Activated CD8-positive, alpha-beta memory T cell treated with anti-CD3 and anti-CD28 coated beads for 1 hour (primary cell): Measurements from ENCODE around the gene NTNG1.
"Not testable (repeated sequence)": the region's sequence is repeated elsewhere in the genome, so short reads cannot be mapped to it uniquely, and the experiment has no call there.

Experiments
- DNase-seq, 2 donors: peaks; one replicate each; pipeline ENCODE4 v3.0.0-alpha.2; 2020; ENCODE audit warnings: low read depth in 1 of 2; ENCODE audit errors: extremely low read depth in 1 of 2

Gene NTNG1

GRCh38 chr1:107142666-107143065 is 1.8 kb downstream of the NTNG1 start:
- no peak for DNase-seq

- no peak for DNase-seq
These were observed 4.8 kb downstream of the NTNG1 start for GRCh38 chr1:107145637-107146036.

GRCh38 chr1:107147843-107148242 is 7.0 kb downstream of the NTNG1 start:
- no peak for DNase-seq

GRCh38 chr1:107149946-107150345 is 9.1 kb downstream of the NTNG1 start:
- no peak for DNase-seq

GRCh38 chr1:107151295-107151694 is 10.5 kb downstream of the NTNG1 start:
- no peak for DNase-seq

GRCh38 chr1:107152395-107152794 is 11.6 kb downstream of the NTNG1 start:
- DNase-seq, result no peak

- DNase-seq, result no peak
These were observed 12.2 kb downstream of the NTNG1 start for GRCh38 chr1:107153014-107153413.

- DNase-seq, result no peak
These were observed 17.7 kb downstream of the NTNG1 start for GRCh38 chr1:107158496-107158895.

- no peak for DNase-seq
These were observed 18.2 kb downstream of the NTNG1 start for GRCh38 chr1:107158991-107159390.

GRCh38 chr1:107162745-107163144 is 21.9 kb downstream of the NTNG1 start:
- DNase-seq, result no peak

GRCh38 chr1:107164901-107165300 is 24.1 kb downstream of the NTNG1 start:
- not testable (repeated sequence) for DNase-seq

- no peak for DNase-seq
These were observed 28.8 kb downstream of the NTNG1 start for GRCh38 chr1:107169615-107170014.

- DNase-seq, result no peak
These were observed 30.5 kb downstream of the NTNG1 start for GRCh38 chr1:107171333-107171732.

- DNase-seq, result no peak
These were observed 31.8 kb downstream of the NTNG1 start for GRCh38 chr1:107172450-107173170.

- DNase-seq, result no peak
These were observed 34.5 kb downstream of the NTNG1 start for GRCh38 chr1:107175102-107175909.

GRCh38 chr1:107181253-107181969 is 40.6 kb downstream of the NTNG1 start:
- no peak for DNase-seq

- no peak for DNase-seq
These were observed 42.2 kb downstream of the NTNG1 start for GRCh38 chr1:107183011-107183410.

- DNase-seq, result no peak
These were observed 44.0 kb downstream of the NTNG1 start for GRCh38 chr1:107184888-107185287.

- DNase-seq, result no peak
These were observed 46.6 kb downstream of the NTNG1 start for GRCh38 chr1:107187399-107187798.

- DNase-seq, result no peak
These were observed 47.3 kb downstream of the NTNG1 start for GRCh38 chr1:107188160-107188559.

- no peak for DNase-seq
These were observed 53.5 kb downstream of the NTNG1 start for GRCh38 chr1:107194380-107194779.

GRCh38 chr1:107195476-107195875 is 54.6 kb downstream of the NTNG1 start:
- no peak for DNase-seq
